ENCODE results near the gene ANK3.

The ANK3 gene

DNA sequence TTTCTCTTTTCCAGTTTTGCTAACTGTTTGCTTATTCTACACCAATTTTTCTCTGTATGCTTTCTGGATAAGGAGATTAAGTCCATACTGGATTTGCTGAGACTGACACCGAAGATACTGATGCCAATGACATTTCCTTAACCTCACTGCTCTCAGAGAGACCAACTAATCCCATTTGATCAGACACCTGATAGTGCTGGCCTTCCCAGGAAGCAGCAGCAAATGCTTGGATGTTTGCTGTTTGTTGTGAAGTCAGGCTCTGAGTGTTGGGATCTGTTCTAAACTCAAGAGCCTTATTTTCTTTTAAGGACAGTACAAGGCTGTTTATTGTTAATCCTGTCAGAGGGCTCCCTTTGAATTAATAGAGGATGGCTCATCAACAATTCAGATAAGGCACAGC lies 143.3 kb downstream of the ANK3 start:
- H3K4me2 ChIP-seq (ENCODE audit: low read length, poor library complexity, severe bottlenecking) = no peak overlapping the region
- H3K18ac ChIP-seq (ENCODE audit: low read depth in 1 of 2, low read length in 2 of 2) = no peak overlapping the region

DNA sequence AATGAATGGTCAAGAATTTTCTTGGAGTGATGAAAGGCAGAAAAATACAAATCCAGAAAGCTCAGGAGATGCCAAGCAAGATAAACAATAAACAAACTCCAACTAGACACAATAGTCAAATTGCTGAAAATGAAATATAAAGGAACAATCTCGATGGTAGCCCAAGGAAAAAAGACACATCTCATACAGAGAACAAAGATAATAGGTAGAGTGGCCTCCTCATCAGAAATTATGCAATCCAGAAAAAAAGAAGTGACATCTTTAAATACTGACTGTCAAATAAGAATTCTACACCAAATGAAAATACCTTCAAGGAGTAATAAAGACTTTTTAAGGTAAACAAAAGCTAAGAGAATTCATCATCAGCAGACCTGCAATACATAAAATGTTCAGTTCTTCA lies 150.4 kb downstream of the ANK3 start:
- no peak overlapping the region for H2BK12ac ChIP-seq (ENCODE audit: low read length in 2 of 2)
- WGBS = no CpG with 5 or more reads among the region's 1 CpG
- H4K91ac ChIP-seq (ENCODE audit: low read length) = no peak overlapping the region
- peaks cover 3% of the 10 kb centered on the region for H3K79me1 ChIP-seq (replicated peaks; ENCODE audit: low read length, poor library complexity, severe bottlenecking)
- no peak overlapping the region for H2AFZ ChIP-seq (ENCODE audit: low read depth, low read length)
- no peak overlapping the region for H4K8ac ChIP-seq (ENCODE audit: low read length)
- no peak for DNase-seq
- H2BK120ac ChIP-seq (ENCODE audit: low read depth, low read length) = no peak overlapping the region
- H3K36me3 ChIP-seq (ENCODE audit: control insufficient read depth in 1 of 2, insufficient read depth in 2 of 2, low read depth in 1 of 2, low read length in 2 of 2) = no peaks in the 10 kb centered on the region
- H3K4me1 ChIP-seq (ENCODE audit: control insufficient read depth, insufficient read depth, low read depth, low read length) = no peaks in the 10 kb centered on the region
- H3K27ac ChIP-seq (ENCODE audit: low read length, poor library complexity, severe bottlenecking) = no peak overlapping the region
- no peak overlapping the region for H3K4ac ChIP-seq (ENCODE audit: low read depth in 1 of 2, low read length in 2 of 2)
- H3K4me3 ChIP-seq (ENCODE audit: insufficient read depth in 1 of 2, low read depth in 1 of 2, low read length in 2 of 2) = no peak overlapping the region
- H3K27me3 ChIP-seq (ENCODE audit: control insufficient read depth in 1 of 2, insufficient read depth in 1 of 2, low read length in 2 of 2) = no peaks in the 10 kb centered on the region
- no peak overlapping the region for H3K18ac ChIP-seq (ENCODE audit: low read depth in 1 of 2, low read length in 2 of 2)
- H2AK5ac ChIP-seq (ENCODE audit: low read length, severe bottlenecking) = no peak overlapping the region
- H3K4me2 ChIP-seq (ENCODE audit: low read length, poor library complexity, severe bottlenecking) = no peak overlapping the region
- no peak overlapping the region for H3K14ac ChIP-seq (ENCODE audit: low read length in 2 of 2)
- no peak overlapping the region for H2BK15ac ChIP-seq (ENCODE audit: low read depth, poor library complexity, severe bottlenecking)
- H3K9me3 ChIP-seq (ENCODE audit: control insufficient read depth, low read length) = no peaks in the 10 kb centered on the region
- no peak overlapping the region for H2BK5ac ChIP-seq (ENCODE audit: low read depth, low read length, poor library complexity, severe bottlenecking)
- H3K9ac ChIP-seq (ENCODE audit: low read length) = no peak overlapping the region
- H3K23ac ChIP-seq (ENCODE audit: low read length in 2 of 2) = no peak overlapping the region

More for the DNA sequence above, 143.3 kb downstream of the ANK3 start:
- Histone ChIP-seq H3K27ac (ENCODE audit: low read length, poor library complexity, severe bottlenecking) (no peak overlapping the region), H3K4ac (ENCODE audit: low read depth in 1 of 2, low read length in 2 of 2) (no peak overlapping the region), H2BK120ac (ENCODE audit: low read depth, low read length) (no peak overlapping the region), H3K4me1 (ENCODE audit: control insufficient read depth, insufficient read depth, low read depth, low read length) (no peaks in the 10 kb centered on the region), H2AFZ (ENCODE audit: low read depth, low read length) (no peak overlapping the region), H3K14ac (ENCODE audit: low read length in 2 of 2) (no peak overlapping the region), H4K91ac (ENCODE audit: low read length) (no peak overlapping the region), H3K4me3 (ENCODE audit: insufficient read depth in 1 of 2, low read depth in 1 of 2, low read length in 2 of 2) (no peak overlapping the region), H3K9me3 (ENCODE audit: control insufficient read depth, low read length) (no peaks in the 10 kb centered on the region), H3K36me3 (ENCODE audit: control insufficient read depth in 1 of 2, insufficient read depth in 2 of 2, low read depth in 1 of 2, low read length in 2 of 2) (no peaks in the 10 kb centered on the region), H2BK12ac (ENCODE audit: low read length in 2 of 2) (no peak overlapping the region), H3K9ac (ENCODE audit: low read length) (no peak overlapping the region), H2AK5ac (ENCODE audit: low read length, severe bottlenecking) (no peak overlapping the region), H4K8ac (ENCODE audit: low read length) (no peak overlapping the region), H3K79me1 (replicated peaks; ENCODE audit: low read length, poor library complexity, severe bottlenecking) (no peaks in the 10 kb centered on the region), H3K27me3 (ENCODE audit: control insufficient read depth in 1 of 2, insufficient read depth in 1 of 2, low read length in 2 of 2) (no peaks in the 10 kb centered on the region), H2BK15ac (ENCODE audit: low read depth, poor library complexity, severe bottlenecking) (no peak overlapping the region), H2BK5ac (ENCODE audit: low read depth, low read length, poor library complexity, severe bottlenecking) (no peak overlapping the region), H3K23ac (ENCODE audit: low read length in 2 of 2) (no peak overlapping the region)
- no peak for DNase-seq
- 44% methylated on average over 1 of the region's 1 CpG for WGBS

DNA sequence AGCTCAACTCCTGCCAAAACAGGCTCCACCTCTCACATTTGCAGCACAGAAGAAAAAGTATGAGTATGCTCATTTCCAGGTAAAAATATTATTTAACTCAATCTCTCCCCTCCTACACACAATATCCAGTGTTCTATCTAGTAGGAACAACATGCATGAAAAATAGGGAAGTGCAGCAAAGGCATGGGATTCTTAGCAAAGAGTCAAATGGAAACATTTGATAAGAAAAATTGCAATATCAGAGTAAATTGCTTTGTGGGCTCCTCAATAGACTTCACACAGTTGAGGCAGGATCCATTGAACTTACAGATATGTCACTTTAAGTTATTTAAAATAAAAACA lies 150.9 kb downstream of the ANK3 start:
- Histone ChIP-seq H3K18ac (ENCODE audit: low read depth in 1 of 2, low read length in 2 of 2) (no peak overlapping the region), H4K91ac (ENCODE audit: low read length) (no peak overlapping the region), H2BK120ac (ENCODE audit: low read depth, low read length) (no peak overlapping the region), H3K4me2 (ENCODE audit: low read length, poor library complexity, severe bottlenecking) (no peak overlapping the region), H2BK12ac (ENCODE audit: low read length in 2 of 2) (no peak overlapping the region), H3K79me1 (replicated peaks; ENCODE audit: low read length, poor library complexity, severe bottlenecking) (peaks cover 3% of the 10 kb centered on the region), H3K14ac (ENCODE audit: low read length in 2 of 2) (no peak overlapping the region), H3K36me3 (ENCODE audit: control insufficient read depth in 1 of 2, insufficient read depth in 2 of 2, low read depth in 1 of 2, low read length in 2 of 2) (no peaks in the 10 kb centered on the region), H3K9ac (ENCODE audit: low read length) (no peak overlapping the region), H3K4me3 (ENCODE audit: insufficient read depth in 1 of 2, low read depth in 1 of 2, low read length in 2 of 2) (no peak overlapping the region), H2BK15ac (ENCODE audit: low read depth, poor library complexity, severe bottlenecking) (no peak overlapping the region), H2BK5ac (ENCODE audit: low read depth, low read length, poor library complexity, severe bottlenecking) (no peak overlapping the region), H3K27ac (ENCODE audit: low read length, poor library complexity, severe bottlenecking) (no peak overlapping the region), H3K23ac (ENCODE audit: low read length in 2 of 2) (no peak overlapping the region), H2AFZ (ENCODE audit: low read depth, low read length) (no peak overlapping the region), H3K9me3 (ENCODE audit: control insufficient read depth, low read length) (no peaks in the 10 kb centered on the region), H3K4me1 (ENCODE audit: control insufficient read depth, insufficient read depth, low read depth, low read length) (no peaks in the 10 kb centered on the region), H2AK5ac (ENCODE audit: low read length, severe bottlenecking) (no peak overlapping the region), H4K8ac (ENCODE audit: low read length) (no peak overlapping the region), H3K27me3 (ENCODE audit: control insufficient read depth in 1 of 2, insufficient read depth in 1 of 2, low read length in 2 of 2) (no peaks in the 10 kb centered on the region), H3K4ac (ENCODE audit: low read depth in 1 of 2, low read length in 2 of 2) (no peak overlapping the region)
- DNase-seq = no peak

DNA sequence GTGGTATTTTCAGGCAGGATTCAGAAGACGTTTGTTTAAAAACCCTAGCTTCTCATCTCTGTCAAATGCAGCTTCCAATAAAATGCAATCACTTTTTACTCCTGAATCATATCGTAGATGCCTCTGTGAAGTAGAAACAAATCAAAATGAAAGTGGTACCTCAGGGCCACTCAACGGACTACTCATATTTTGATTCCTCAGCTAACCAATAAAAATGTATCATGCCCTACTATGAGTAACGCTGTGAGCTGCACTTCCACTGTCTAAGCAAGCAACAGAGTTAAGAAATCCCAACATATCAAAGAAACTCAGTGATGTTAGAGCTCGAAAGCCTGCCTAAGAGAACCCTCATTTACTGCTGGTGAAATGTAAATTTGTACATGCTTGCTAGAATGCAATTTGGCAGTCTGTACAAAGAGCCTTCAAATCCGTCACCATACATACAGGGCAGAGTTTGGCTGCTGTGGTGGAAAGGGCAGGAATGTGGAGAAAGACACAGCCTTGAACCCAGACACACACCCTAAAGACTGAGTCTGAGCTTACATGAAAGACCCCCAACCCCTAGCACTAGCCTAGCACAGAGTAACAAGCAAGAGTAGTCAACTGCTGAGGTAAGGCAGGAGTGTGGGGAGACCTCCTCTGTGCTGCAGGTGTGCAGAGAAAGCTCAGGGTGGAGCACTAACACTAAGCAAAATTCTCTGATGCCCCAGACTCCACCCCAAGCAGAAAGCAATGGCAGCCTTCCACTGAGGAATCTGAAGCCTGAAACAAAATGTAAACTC lies 151.5 kb downstream of the ANK3 start:
- WGBS = 92% methylated on average over 4 of the region's 6 CpGs
- Histone ChIP-seq H3K79me1 (replicated peaks; ENCODE audit: low read length, poor library complexity, severe bottlenecking) (peaks cover 3% of the 10 kb centered on the region), H3K36me3 (ENCODE audit: control insufficient read depth in 1 of 2, insufficient read depth in 2 of 2, low read depth in 1 of 2, low read length in 2 of 2) (no peaks in the 10 kb centered on the region), H3K27ac (ENCODE audit: low read length, poor library complexity, severe bottlenecking) (no peak overlapping the region), H2AFZ (ENCODE audit: low read depth, low read length) (no peak overlapping the region), H2BK5ac (ENCODE audit: low read depth, low read length, poor library complexity, severe bottlenecking) (no peak overlapping the region), H3K4ac (ENCODE audit: low read depth in 1 of 2, low read length in 2 of 2) (peak overlapping the region in 1 of 2 experiments; percentile 30), H4K91ac (ENCODE audit: low read length) (no peak overlapping the region), H3K14ac (ENCODE audit: low read length in 2 of 2) (peak overlapping the region in 1 of 2 experiments; percentile 92), H3K4me1 (ENCODE audit: control insufficient read depth, insufficient read depth, low read depth, low read length) (no peaks in the 10 kb centered on the region), H3K23ac (ENCODE audit: low read length in 2 of 2) (no peak overlapping the region), H2BK120ac (ENCODE audit: low read depth, low read length) (no peak overlapping the region), H2AK5ac (ENCODE audit: low read length, severe bottlenecking) (no peak overlapping the region), H3K4me2 (ENCODE audit: low read length, poor library complexity, severe bottlenecking) (no peak overlapping the region), H4K8ac (ENCODE audit: low read length) (no peak overlapping the region), H3K9ac (ENCODE audit: low read length) (peak overlapping the region; percentile 63), H2BK15ac (ENCODE audit: low read depth, poor library complexity, severe bottlenecking) (no peak overlapping the region), H2BK12ac (ENCODE audit: low read length in 2 of 2) (no peak overlapping the region), H3K18ac (ENCODE audit: low read depth in 1 of 2, low read length in 2 of 2) (peak overlapping the region in 1 of 2 experiments; percentile 48), H3K4me3 (ENCODE audit: insufficient read depth in 1 of 2, low read depth in 1 of 2, low read length in 2 of 2) (peak overlapping the region in 1 of 2 experiments; percentile 65), H3K27me3 (ENCODE audit: control insufficient read depth in 1 of 2, insufficient read depth in 1 of 2, low read length in 2 of 2) (no peaks in the 10 kb centered on the region), H3K9me3 (ENCODE audit: control insufficient read depth, low read length) (no peaks in the 10 kb centered on the region)
- DNase-seq = peak; percentile 18

Data from mesenchymal stem cell (in vitro differentiated cells and primary cell).